ENCODE data around the gene NINJ2. TPM values are rescaled to one million over a fixed set of nuclear protein-coding genes. Genes with fewer than 3 reads are reported as not detected.

Gene NINJ2
- total RNA-seq, 1 experiment from 2014 or later, result 0.24 TPM

DNA sequence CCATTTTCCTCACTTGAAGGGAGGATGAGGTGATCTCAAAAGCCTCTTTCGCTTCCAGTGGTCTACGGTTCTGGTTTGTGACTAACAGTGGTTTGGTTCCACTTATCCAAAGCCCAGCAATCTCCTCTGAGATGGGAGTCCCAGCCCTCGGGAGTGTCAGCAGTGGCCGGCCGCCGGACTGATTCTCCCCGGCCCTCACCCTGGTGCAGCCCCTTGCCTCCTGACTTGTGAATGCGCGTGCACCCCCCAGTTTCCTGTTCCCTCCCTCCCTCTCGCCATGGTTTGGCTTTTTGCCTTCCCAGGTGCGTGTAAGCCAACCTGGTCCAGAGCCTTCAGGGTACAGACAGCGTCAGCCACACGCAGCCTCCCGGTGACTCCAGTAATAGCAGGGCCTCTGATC lies 129.0 kb downstream of the NINJ2 start:
- Histone ChIP-seq H3K9me3 (ENCODE audit: control insufficient read depth, low read depth, low read length) (no peaks in the 10 kb centered on the region), H3K14ac (ENCODE audit: insufficient read depth, low read length) (no peak overlapping the region; the same call in 1 of the 2 replicates), H2AK5ac (ENCODE audit: insufficient read length, low read length) (no peak overlapping the region), H3T11ph (ENCODE audit: low read length) (no peak overlapping the region), H3K27ac (ENCODE audit: insufficient read length, low read depth, low read length) (no peak overlapping the region), H3K4me1 (ENCODE audit: insufficient read depth, low read length) (peaks cover 2% of the 10 kb centered on the region; the same call in 1 of the 2 replicates), H3K18ac (ENCODE audit: insufficient read length, low read depth, low read length) (peak overlapping the region; percentile 34), H3K4ac (ENCODE audit: low read depth, low read length) (no peak overlapping the region), H2AFZ (ENCODE audit: low read length) (no peak overlapping the region), H2BK20ac (ENCODE audit: low read depth, low read length, poor library complexity, severe bottlenecking) (no peak overlapping the region), H3K79me2 (ENCODE audit: insufficient read depth, low read length) (no peaks in the 10 kb centered on the region), H3K4me2 (ENCODE audit: insufficient read depth, insufficient read length, low read length) (no peak overlapping the region), H2BK15ac (ENCODE audit: low read depth, low read length) (no peak overlapping the region), H3K23me2 (ENCODE audit: insufficient read length, low read depth, low read length, poor library complexity, severe bottlenecking) (no peaks in the 10 kb centered on the region), H3K79me1 (ENCODE audit: insufficient read depth, low read depth, low read length, poor library complexity, severe bottlenecking) (no peaks in the 10 kb centered on the region), H4K8ac (replicated peaks; ENCODE audit: insufficient read length, low read depth, low read length) (no peak overlapping the region), H4K5ac (ENCODE audit: insufficient read length, low read depth, low read length) (no peak overlapping the region), H3K23ac (ENCODE audit: insufficient read length, low read depth, low read length) (no peak overlapping the region), H2BK120ac (ENCODE audit: low read depth, low read length, poor library complexity, severe bottlenecking) (no peak overlapping the region), H2BK5ac (ENCODE audit: insufficient read length, low read length) (no peak overlapping the region), H3K56ac (ENCODE audit: insufficient read length, low read depth, low read length) (no peak overlapping the region), H3K27me3 (ENCODE audit: insufficient read depth, low read length) (no peaks in the 10 kb centered on the region), H4K91ac (ENCODE audit: insufficient read length, low read depth, low read length) (no peak overlapping the region), H3K9ac (ENCODE audit: extremely low read depth, insufficient read length, low read length) (no peak overlapping the region), H4K20me1 (ENCODE audit: control insufficient read depth, insufficient read depth, insufficient read length) (no peaks in the 10 kb centered on the region), H2BK12ac (ENCODE audit: insufficient read length, low read depth, low read length) (no peak overlapping the region)
- no peak overlapping the region for H3K4me3 Mint-ChIP-seq
- H3K27me3 Mint-ChIP-seq (ENCODE audit: low read depth), result no peaks in the 10 kb centered on the region; the same call in 1 of the 2 replicates
- peaks cover 20 to 23% of the 10 kb centered on the region in 2 experiments for H3K9me3 Mint-ChIP-seq
- no peak for DNase-seq
- H3K27ac Mint-ChIP-seq, result peak overlapping the region in 2 of 3 experiments; percentile 40 to 85; a peak in 2 of 7 replicates
- TF ChIP-seq, protein P1, sequence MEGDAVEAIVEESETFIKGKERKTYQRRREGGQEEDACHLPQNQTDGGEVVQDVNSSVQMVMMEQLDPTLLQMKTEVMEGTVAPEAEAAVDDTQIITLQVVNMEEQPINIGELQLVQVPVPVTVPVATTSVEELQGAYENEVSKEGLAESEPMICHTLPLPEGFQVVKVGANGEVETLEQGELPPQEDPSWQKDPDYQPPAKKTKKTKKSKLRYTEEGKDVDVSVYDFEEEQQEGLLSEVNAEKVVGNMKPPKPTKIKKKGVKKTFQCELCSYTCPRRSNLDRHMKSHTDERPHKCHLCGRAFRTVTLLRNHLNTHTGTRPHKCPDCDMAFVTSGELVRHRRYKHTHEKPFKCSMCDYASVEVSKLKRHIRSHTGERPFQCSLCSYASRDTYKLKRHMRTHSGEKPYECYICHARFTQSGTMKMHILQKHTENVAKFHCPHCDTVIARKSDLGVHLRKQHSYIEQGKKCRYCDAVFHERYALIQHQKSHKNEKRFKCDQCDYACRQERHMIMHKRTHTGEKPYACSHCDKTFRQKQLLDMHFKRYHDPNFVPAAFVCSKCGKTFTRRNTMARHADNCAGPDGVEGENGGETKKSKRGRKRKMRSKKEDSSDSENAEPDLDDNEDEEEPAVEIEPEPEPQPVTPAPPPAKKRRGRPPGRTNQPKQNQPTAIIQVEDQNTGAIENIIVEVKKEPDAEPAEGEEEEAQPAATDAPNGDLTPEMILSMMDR (conservative IDR thresholded peaks at IDR 0.05), result no peak
- WGBS (ENCODE audit: extremely low coverage, insufficient read length, low lambda C conversion rate), result no CpG with 5 or more reads among the region's 14 CpGs
- peaks cover 0 to 9% of the 10 kb centered on the region in 2 experiments; a peak in 2 of 4 replicates for H3K4me1 Mint-ChIP-seq
- peaks cover 14 to 27% (median 18%) of the 10 kb centered on the region in 3 experiments for H3K36me3 Mint-ChIP-seq (ENCODE audit: insufficient read depth in 1 of 3, low read depth in 3 of 3)

All from H9 (cell line).